Measurements from ENCODE around the gene CLPTM1.

Gene CLPTM1

GRCh38 chr19:44955505-44956439, 592 bp downstream of the CLPTM1 start:
- H2BK5ac ChIP-seq (ENCODE audit: low read length): no peak overlapping the region
- H3K56ac ChIP-seq (ENCODE audit: low read length): peak overlapping the region; percentile 93
- H3K9ac ChIP-seq (ENCODE audit: low read length): peak overlapping the region; percentile 97
- peak overlapping the region; percentile 48 for H3K23ac ChIP-seq (ENCODE audit: low read length)
- no peak overlapping the region for H4K8ac ChIP-seq (ENCODE audit: low read depth, low read length)
- peak overlapping the region; percentile 28 for H3K4ac ChIP-seq (ENCODE audit: low read depth, low read length)
- no peak overlapping the region for H4K5ac ChIP-seq (ENCODE audit: low read length)
- no peak overlapping the region for H2BK15ac ChIP-seq (replicated peaks; ENCODE audit: low read depth)
- peak overlapping the region; percentile 92 for H3K4me3 ChIP-seq (ENCODE audit: low read length)
- peak overlapping the region; percentile 78 for H3K18ac ChIP-seq (ENCODE audit: low read length)
- no CpG with 5 or more reads among the region's 40 CpGs for WGBS (ENCODE audit: extremely low coverage, insufficient coverage, low lambda C conversion rate)
- no peak overlapping the region for H2AK5ac ChIP-seq (ENCODE audit: low read length)
- peaks cover 47% of the 10 kb centered on the region for H3K79me2 ChIP-seq (ENCODE audit: control insufficient read depth, insufficient read depth, low read length)
- H3K4me2 ChIP-seq (ENCODE audit: low read length): peak overlapping the region; percentile 94
- H3K27ac ChIP-seq (ENCODE audit: low read depth, low read length): no peak overlapping the region
- no peaks in the 10 kb centered on the region for H3K27me3 ChIP-seq (ENCODE audit: insufficient read depth, low read length, poor library complexity)
- no peak for DNase-seq
- no peak overlapping the region for H2BK120ac ChIP-seq (ENCODE audit: low read depth, low read length)
- H3K4me1 ChIP-seq (ENCODE audit: control insufficient read depth, low read depth, low read length): no peaks in the 10 kb centered on the region
- H3K79me1 ChIP-seq (ENCODE audit: low read length): peaks cover 35% of the 10 kb centered on the region
- no peaks in the 10 kb centered on the region for H3K36me3 ChIP-seq (ENCODE audit: control insufficient read depth, insufficient read depth, low read length)

DNA sequence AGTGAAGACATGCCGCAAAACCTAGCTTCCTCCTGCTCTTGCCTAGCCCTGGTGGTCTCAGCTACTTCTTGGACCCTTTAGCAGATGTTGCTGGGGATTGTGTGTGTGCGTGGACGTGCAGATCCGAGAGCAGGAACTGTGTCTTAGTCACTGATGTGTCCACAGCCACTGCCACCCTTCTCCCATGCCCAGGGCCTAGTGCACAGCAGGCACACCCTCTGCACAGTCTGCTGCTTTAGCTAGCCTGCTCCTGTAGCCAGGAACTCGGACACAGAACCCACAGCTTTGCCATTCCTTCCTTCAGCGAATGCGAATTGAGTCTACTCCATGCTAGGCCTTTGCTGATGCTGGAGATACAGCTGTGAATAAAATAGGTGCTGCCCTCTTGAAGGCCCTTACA, 2.3 kb downstream of the CLPTM1 start:
- H2BK5ac ChIP-seq (ENCODE audit: low read length): no peak overlapping the region
- H3K56ac ChIP-seq (ENCODE audit: low read length): no peak overlapping the region
- H3K4me2 ChIP-seq (ENCODE audit: low read length): no peak overlapping the region
- H2AK5ac ChIP-seq (ENCODE audit: low read length): no peak overlapping the region
- H3K23ac ChIP-seq (ENCODE audit: low read length): no peak overlapping the region
- no peak overlapping the region for H3K4ac ChIP-seq (ENCODE audit: low read depth, low read length)
- DNase-seq: no peak
- H4K8ac ChIP-seq (ENCODE audit: low read depth, low read length): no peak overlapping the region
- no peak overlapping the region for H2BK120ac ChIP-seq (ENCODE audit: low read depth, low read length)
- H3K4me3 ChIP-seq (ENCODE audit: low read length): no peak overlapping the region
- peaks cover 43% of the 10 kb centered on the region for H3K79me1 ChIP-seq (ENCODE audit: low read length)
- H3K9ac ChIP-seq (ENCODE audit: low read length): no peak overlapping the region
- H3K79me2 ChIP-seq (ENCODE audit: control insufficient read depth, insufficient read depth, low read length): peaks cover 49% of the 10 kb centered on the region
- H3K4me1 ChIP-seq (ENCODE audit: control insufficient read depth, low read depth, low read length): no peaks in the 10 kb centered on the region
- H4K5ac ChIP-seq (ENCODE audit: low read length): no peak overlapping the region
- H3K18ac ChIP-seq (ENCODE audit: low read length): no peak overlapping the region
- no peak overlapping the region for H2BK15ac ChIP-seq (replicated peaks; ENCODE audit: low read depth)
- H3K27ac ChIP-seq (ENCODE audit: low read depth, low read length): no peak overlapping the region
- H3K36me3 ChIP-seq (ENCODE audit: control insufficient read depth, insufficient read depth, low read length): peaks cover 1% of the 10 kb centered on the region
- H3K27me3 ChIP-seq (ENCODE audit: insufficient read depth, low read length, poor library complexity): no peaks in the 10 kb centered on the region
- WGBS (ENCODE audit: extremely low coverage, insufficient coverage, low lambda C conversion rate): no CpG with 5 or more reads among the region's 7 CpGs

DNA sequence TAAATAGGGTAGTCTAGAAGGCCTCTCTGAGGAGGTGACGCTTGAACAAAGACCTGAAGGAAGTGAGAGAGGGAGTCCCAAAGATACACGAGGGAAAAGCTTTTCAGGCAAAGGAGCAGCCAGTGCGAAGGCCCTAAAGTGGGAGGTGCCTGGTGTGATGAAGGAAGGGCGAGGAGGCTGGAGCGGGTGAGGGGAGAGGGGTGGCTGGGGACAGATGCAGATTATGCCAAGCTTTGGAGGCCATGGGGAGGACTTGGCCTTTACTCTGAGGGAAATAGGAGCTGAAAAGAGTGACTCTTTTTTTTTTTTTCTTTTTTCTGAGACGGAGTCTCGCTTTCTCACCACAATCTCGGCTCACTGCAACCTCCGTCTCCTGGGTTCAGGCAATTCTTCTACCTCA, 2.9 kb downstream of the CLPTM1 start:
- no peak for DNase-seq
- no peak overlapping the region for H3K23ac ChIP-seq (ENCODE audit: low read length)
- H3K4me3 ChIP-seq (ENCODE audit: low read length): no peak overlapping the region
- H3K79me1 ChIP-seq (ENCODE audit: low read length): peaks cover 43% of the 10 kb centered on the region
- no peak overlapping the region for H2BK5ac ChIP-seq (ENCODE audit: low read length)
- H3K4ac ChIP-seq (ENCODE audit: low read depth, low read length): no peak overlapping the region
- H2BK120ac ChIP-seq (ENCODE audit: low read depth, low read length): no peak overlapping the region
- no peak overlapping the region for H4K5ac ChIP-seq (ENCODE audit: low read length)
- H3K27ac ChIP-seq (ENCODE audit: low read depth, low read length): no peak overlapping the region
- no peak overlapping the region for H4K8ac ChIP-seq (ENCODE audit: low read depth, low read length)
- H2AK5ac ChIP-seq (ENCODE audit: low read length): no peak overlapping the region
- H3K36me3 ChIP-seq (ENCODE audit: control insufficient read depth, insufficient read depth, low read length): peaks cover 1% of the 10 kb centered on the region
- H3K4me1 ChIP-seq (ENCODE audit: control insufficient read depth, low read depth, low read length): no peaks in the 10 kb centered on the region
- H3K56ac ChIP-seq (ENCODE audit: low read length): no peak overlapping the region
- H2BK15ac ChIP-seq (replicated peaks; ENCODE audit: low read depth): no peak overlapping the region
- H3K27me3 ChIP-seq (ENCODE audit: insufficient read depth, low read length, poor library complexity): no peaks in the 10 kb centered on the region
- no peak overlapping the region for H3K4me2 ChIP-seq (ENCODE audit: low read length)
- no peak overlapping the region for H3K9ac ChIP-seq (ENCODE audit: low read length)
- H3K79me2 ChIP-seq (ENCODE audit: control insufficient read depth, insufficient read depth, low read length): peaks cover 49% of the 10 kb centered on the region
- no peak overlapping the region for H3K18ac ChIP-seq (ENCODE audit: low read length)
- no CpG with 5 or more reads among the region's 9 CpGs for whole genome bisulfite sequencing (ENCODE audit: extremely low coverage, insufficient coverage, low lambda C conversion rate)

- Histone ChIP-seq H2AK5ac (ENCODE audit: low read length) (no peak overlapping the region), H3K23ac (ENCODE audit: low read length) (no peak overlapping the region), H2BK5ac (ENCODE audit: low read length) (no peak overlapping the region), H3K4me3 (ENCODE audit: low read length) (no peak overlapping the region), H3K18ac (ENCODE audit: low read length) (no peak overlapping the region), H3K27me3 (ENCODE audit: insufficient read depth, low read length, poor library complexity) (no peaks in the 10 kb centered on the region), H3K4me1 (ENCODE audit: control insufficient read depth, low read depth, low read length) (no peaks in the 10 kb centered on the region), H2BK15ac (replicated peaks; ENCODE audit: low read depth) (no peak overlapping the region), H2BK120ac (ENCODE audit: low read depth, low read length) (no peak overlapping the region), H3K79me2 (ENCODE audit: control insufficient read depth, insufficient read depth, low read length) (peaks cover 49% of the 10 kb centered on the region), H3K79me1 (ENCODE audit: low read length) (peaks cover 43% of the 10 kb centered on the region), H3K4ac (ENCODE audit: low read depth, low read length) (no peak overlapping the region), H3K36me3 (ENCODE audit: control insufficient read depth, insufficient read depth, low read length) (peaks cover 1% of the 10 kb centered on the region), H3K4me2 (ENCODE audit: low read length) (no peak overlapping the region), H3K27ac (ENCODE audit: low read depth, low read length) (no peak overlapping the region), H4K5ac (ENCODE audit: low read length) (no peak overlapping the region), H3K56ac (ENCODE audit: low read length) (no peak overlapping the region), H4K8ac (ENCODE audit: low read depth, low read length) (no peak overlapping the region), H3K9ac (ENCODE audit: low read length) (no peak overlapping the region)
- DNase-seq: peak; percentile 52
- no CpG with 5 or more reads among the region's 5 CpGs for WGBS (ENCODE audit: extremely low coverage, insufficient coverage, low lambda C conversion rate)
Observed at GRCh38 chr19:44959691-44960090, 4.5 kb downstream of the CLPTM1 start.

DNA sequence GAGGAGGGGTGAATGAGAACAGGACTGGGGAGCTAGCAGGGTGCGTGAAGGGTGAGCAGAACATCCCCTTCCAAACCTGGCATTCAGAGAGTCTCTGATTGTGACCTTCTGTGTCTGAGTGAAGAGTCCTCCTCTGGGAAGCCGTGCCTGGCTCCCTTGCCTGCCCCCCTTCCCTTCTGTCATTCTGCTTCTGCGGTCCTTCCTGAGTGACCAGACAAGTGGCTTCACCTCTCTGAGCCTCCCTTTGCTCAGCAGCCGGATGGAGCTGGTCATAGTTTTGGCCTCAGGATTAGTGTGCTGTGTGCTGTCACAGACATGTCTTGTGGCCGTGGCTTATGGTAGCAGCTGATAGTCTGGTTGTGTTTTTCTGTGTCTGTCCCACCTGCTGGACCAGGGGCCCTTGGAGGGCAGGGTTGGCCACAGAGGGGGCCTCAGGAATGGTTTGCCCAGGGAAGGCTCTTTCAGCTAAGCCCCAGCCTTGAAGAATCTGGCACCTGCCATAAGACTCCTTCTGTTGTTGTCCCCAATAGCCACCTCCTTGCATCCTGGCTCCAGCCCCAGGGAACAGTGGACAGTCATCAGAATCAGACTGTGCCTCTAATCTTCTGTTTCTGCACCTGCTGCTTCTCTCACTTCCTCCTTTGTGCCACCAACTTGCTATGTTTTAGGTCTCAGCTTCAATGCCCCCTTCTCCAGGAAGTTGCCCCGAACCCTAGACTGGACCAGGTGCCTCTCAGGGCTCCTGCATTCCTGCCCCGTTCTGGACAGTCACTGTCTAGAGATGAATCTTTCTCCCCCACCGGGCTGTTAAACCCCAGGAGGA, 5.9 kb downstream of the CLPTM1 start:
- Histone ChIP-seq H3K4me3 (ENCODE audit: low read length) (no peak overlapping the region), H3K27me3 (ENCODE audit: insufficient read depth, low read length, poor library complexity) (no peaks in the 10 kb centered on the region), H2BK120ac (ENCODE audit: low read depth, low read length) (no peak overlapping the region), H3K36me3 (ENCODE audit: control insufficient read depth, insufficient read depth, low read length) (peaks cover 1% of the 10 kb centered on the region), H3K56ac (ENCODE audit: low read length) (no peak overlapping the region), H3K27ac (ENCODE audit: low read depth, low read length) (no peak overlapping the region), H4K8ac (ENCODE audit: low read depth, low read length) (no peak overlapping the region), H2AK5ac (ENCODE audit: low read length) (no peak overlapping the region), H3K79me1 (ENCODE audit: low read length) (peaks cover 38% of the 10 kb centered on the region), H3K18ac (ENCODE audit: low read length) (no peak overlapping the region), H3K23ac (ENCODE audit: low read length) (no peak overlapping the region), H3K4me2 (ENCODE audit: low read length) (no peak overlapping the region), H3K4me1 (ENCODE audit: control insufficient read depth, low read depth, low read length) (no peaks in the 10 kb centered on the region), H3K9ac (ENCODE audit: low read length) (no peak overlapping the region), H2BK15ac (replicated peaks; ENCODE audit: low read depth) (no peak overlapping the region), H4K5ac (ENCODE audit: low read length) (no peak overlapping the region), H3K4ac (ENCODE audit: low read depth, low read length) (no peak overlapping the region), H2BK5ac (ENCODE audit: low read length) (no peak overlapping the region), H3K79me2 (ENCODE audit: control insufficient read depth, insufficient read depth, low read length) (peaks cover 40% of the 10 kb centered on the region)
- no peak for DNase-seq
- no CpG with 5 or more reads among the region's 8 CpGs for WGBS (ENCODE audit: extremely low coverage, insufficient coverage, low lambda C conversion rate)

Data from mesendoderm (in vitro differentiated cells).